HG02943 (cell line): ENCODE data around the gene POLR1G.
"Not testable (repeated sequence)": the region's sequence is repeated elsewhere in the genome, so short reads cannot be mapped to it uniquely, and the experiment has no call there.

Experiments
- ATAC-seq: cut with Tn5 transposase; IDR thresholded peaks from one replicate; pipeline ENCODE4 v1.9.1; 2021; ENCODE audit warnings: mild to moderate bottlenecking, low read depth, moderate library complexity; ENCODE audit not compliant: unreplicated experiment

Gene POLR1G

DNA sequence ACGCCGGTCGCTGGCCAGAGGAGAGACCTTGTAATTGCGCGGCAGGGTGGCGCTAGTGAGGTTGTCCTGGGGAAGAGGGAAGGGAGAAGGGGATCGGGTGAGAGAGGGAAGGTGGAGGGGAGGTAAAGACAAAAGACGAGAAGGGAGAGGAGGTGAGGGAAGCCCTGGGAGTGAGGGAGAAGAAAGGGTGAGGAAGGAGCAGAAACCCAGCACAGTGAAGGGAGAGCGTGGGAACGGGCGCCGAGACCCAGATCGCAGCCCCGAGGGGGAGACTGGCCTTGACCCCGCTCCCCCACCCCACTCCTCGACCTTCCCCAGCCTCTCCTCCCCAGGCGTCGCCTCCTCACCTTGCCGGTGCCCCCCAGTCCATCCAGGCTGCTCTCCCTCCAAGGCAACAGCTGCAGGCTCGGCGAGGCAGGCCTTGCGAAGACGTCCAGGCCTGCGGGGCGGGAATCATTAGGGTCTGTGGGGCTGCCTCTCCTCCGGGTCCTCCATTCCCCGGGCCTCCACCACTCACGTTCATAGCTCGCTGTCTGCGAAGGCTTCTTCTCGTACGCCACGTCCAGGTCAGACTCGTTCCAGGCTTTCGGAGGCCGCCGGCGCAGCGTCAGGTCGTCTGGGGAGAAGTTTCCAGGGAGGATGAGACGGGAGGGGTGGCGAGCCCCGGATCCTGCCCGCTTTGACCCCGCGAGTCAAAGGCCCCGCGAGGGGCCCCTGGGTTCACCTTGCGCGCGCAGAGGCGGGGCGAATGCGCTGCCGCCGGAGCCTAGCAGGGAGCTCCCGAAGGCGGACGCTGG lies 10.4 kb upstream of the POLR1G start:
- ATAC-seq, result no peak

DNA sequence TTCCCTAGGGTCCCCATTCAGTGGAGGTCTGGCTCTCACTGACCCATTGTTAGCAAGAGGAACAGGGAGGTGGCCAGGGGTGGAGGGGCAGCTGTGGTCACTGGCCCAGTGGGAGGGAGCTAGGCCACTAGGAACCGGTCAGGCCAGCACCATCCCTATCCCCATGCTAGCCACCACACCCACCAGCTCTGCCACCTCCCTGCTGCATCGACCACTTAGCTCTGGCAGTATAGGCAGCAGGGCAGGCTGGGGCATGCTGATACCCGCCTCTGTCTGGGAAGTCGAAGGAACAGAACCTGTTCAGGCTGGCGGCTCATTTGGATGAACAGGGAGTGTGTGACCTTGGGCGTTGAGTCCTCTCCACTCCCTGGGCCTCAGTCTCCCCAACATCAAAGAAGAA lies 6.3 kb upstream of the POLR1G start:
- ATAC-seq, result no peak

DNA sequence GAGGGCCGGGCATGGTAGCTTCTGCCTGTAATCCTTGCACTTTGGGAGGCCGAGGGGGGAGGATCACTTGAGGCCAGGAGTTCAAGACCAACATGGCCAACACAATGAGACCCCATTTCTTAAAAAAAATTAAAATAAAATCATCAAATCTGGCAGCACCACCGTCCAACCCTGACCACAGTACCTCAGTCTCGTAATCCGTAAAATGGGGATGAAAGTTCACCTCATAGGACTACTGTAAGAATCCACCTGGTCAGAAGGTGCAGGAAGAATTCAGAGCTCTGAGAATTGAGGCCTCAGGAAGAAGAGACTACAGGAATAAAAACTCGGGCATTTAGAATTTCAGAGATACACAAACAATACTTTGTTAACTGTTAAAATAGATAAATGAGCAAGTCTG lies 4.6 kb upstream of the POLR1G start:
- no peak for ATAC-seq

DNA sequence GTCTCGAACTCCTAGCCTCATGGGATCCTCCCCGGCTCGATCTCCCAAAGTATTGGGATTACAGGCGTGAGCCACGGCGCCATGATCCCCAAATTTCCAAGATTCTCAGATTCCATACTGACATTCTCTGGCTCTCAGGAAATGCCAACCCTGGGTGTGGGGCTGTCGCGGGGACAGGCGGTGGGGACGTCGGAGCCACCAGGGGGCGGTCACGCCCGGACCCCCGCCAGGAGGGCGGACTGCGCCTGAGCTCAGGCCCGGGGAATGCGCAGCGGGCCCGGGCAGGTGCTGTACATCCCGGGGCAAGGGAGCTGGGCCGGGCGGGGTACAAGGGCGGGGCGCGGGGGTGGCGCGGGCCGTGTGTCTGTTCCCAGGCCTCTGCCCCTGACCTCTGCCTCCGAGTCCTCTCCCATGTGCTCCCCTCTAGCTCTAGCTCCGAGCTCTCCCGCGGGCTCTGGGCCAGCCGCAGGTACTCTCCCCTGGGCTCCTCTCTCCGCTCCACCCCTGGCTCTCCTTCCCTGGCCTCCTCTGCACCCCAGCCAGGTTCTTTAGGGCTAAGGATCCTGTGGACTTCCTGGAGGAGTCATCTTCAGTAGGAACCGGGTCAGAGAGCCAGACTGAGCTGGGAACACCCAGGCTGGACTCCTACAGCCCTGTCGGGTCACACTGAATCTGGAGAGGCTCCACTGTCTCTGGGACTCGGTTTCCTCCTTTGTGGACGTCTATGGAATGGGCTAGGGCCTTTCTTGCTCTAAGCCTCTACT lies 4.0 kb upstream of the POLR1G start:
- no peak for ATAC-seq

DNA sequence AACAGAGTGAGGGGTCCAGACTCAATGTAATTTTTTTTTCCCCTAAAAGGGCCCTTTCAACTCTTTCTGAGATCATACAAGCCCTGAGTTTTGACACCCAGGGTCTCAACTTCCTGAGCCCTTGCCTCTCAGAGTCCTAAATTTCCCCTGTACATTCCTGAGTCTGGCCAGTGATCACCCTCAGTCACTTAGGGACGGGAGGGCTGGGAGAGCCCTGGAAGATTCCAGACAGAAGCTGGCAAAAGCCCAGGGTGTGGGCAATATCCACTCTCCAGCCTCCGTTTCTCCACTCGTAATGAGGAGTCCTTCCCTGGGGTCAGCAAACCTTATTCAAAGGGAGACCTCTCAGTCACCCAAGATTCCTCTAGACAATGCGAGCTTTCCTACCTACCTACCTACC lies 3.2 kb upstream of the POLR1G start:
- ATAC-seq, result no peak

DNA sequence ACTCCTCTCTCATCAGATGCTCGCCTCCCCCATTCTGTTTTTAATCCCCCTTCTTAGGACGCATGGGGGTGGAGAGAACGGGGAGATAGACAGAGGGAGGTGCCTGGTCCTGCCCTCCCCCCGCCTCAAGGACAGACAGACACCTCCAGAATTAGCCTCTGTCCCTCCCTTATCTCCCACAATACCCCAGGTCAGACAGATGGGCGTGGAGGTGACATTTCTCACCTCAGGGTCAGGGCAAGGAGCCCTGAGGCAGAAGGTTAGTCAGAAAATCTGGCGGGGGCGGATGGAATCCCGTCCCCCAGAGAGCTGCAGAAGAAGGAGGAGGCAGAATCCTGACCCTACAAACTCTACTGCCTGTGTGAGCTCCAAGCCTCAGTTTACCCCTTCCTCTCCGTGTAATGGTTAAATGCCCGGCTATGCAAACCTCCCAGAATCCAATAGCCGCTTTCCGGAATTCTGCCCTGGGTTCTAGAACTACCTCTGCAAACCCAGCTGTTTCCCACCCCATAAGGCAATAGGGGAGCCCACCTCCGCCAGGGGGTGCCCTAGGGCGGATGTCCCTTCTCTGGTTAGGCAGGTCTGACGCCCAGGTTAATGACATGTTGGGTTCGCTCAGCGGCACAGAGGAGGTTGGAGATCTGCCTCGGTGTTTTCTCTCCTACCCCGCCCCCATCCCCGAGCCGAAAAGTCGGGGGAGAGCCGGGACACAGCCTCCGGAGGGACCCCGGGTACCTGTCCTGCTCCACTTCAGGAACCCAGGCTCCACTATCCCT lies 2.5 kb upstream of the POLR1G start:
- no peak for ATAC-seq

DNA sequence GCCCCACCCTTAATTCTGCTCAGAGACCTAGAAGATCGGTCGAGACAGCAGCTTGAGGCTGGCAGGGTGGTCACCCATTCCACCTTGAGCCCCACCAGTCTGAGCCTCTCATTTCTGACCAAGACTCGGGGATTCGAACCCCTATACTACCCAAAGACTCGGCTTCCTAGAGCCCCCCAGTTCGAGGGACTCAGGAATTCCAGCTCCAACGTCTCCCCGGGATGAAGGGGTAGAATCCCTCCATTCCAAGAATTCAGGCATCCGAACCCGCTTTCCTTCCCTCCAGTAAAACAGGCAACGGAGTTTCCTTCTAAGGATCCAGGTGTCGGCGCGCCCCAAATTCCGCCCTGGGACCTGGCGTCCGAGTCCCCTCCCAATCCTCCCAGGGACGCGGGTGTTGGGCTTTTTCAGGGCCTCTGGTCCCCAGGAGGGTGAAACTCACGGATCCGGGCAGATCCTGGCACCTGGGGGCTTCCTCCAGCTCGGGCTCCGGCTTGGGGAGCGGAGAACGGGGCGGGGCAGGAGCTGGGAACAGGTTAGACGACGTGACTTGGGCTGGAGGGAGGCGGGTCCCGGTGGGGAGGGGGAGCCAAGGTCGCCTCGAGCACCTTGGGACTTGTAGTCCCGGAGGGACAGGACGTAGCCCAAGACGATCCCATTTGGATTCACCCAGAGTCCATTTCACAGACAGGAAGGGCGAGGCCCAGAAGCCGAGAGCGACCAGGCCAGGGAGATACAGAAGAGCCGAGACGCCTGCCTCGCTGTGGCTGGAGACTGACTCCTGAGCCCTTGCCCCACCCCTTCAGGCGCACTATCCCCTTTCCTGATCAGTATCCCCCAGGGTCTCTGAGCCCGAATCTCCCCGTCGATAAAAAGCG lies 1.6 kb upstream of the POLR1G start, which contains the start of gene PPP1R13L:
PPP1R13L (minus strand) TSS at position 513 of the 878 bp plus-strand sequence. CDS start 6,751 bp downstream, outside the sequence.
- no peak for ATAC-seq

DNA sequence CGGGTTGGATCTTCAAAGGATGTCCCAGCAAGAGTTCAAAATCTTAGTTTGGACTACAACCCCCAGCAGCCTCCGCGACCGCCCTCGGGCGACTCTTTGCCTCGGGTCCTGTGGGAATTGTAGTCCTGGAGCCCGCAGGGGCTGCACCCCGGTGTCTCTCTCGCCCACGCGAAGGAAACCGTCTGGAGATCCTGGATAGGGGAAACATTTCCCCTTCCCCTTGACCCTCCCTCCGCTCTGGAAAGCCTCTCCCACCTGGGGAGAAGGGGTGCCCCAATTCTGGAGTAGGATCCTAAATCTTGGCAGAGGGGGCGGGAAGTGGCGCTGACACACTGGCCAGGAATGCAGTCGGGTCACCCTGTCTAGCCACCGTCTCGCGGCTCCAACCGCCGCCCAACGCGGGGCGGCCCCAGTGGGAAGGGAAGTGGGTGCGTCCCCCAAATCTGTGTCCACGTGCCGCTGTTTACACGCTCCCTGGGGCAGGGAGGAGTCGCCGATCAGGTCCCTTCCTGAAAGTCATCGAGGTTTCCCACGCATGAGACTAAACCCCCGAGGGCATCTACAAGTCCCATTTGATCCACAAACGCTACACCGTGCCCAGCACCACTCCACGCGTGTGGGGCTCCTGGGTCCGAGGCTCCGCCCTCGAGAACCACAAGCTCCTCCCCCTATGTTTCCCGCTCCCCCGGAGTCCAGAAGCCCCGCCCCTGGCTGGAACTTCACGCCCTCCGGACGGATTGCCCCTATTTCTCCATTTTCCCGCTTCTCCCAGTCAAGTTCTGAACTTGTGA lies 814 bp upstream of the POLR1G start:
- ATAC-seq, result peak; percentile 45

DNA sequence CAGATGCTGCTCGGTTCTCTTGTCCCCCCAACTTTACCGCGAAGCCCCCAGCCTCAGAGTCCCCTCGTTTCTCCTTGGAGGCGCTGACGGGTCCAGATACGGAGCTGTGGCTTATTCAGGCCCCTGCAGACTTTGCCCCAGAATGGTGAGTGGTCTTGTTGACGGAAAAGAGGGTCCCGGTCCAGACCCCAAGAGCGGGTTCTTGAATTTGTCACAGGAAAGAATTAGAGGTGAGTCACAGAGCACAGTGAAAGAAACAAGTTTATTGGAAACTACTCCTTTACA lies 589 bp downstream of the POLR1G start:
- no peak for ATAC-seq

DNA sequence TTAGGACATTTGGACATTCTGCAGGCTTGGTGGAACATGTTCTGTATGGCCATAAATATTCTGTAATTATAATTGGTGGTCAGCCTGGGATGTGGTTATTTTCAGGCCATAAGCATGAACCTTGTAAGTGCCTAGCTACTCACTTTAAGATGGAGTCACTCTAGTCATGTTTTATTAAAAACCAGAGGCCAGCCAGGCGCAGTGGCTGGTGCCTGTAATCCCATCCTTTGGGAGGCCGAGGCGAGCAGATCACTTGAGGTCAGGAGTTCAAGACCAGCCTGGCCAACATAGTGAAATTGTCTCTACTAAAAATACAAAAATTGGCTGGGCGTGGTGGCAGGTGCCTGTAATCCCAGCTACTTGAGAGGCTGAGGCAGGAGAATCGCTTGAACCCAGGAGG lies 1.1 kb downstream of the POLR1G start:
- ATAC-seq, result not testable (repeated sequence)

DNA sequence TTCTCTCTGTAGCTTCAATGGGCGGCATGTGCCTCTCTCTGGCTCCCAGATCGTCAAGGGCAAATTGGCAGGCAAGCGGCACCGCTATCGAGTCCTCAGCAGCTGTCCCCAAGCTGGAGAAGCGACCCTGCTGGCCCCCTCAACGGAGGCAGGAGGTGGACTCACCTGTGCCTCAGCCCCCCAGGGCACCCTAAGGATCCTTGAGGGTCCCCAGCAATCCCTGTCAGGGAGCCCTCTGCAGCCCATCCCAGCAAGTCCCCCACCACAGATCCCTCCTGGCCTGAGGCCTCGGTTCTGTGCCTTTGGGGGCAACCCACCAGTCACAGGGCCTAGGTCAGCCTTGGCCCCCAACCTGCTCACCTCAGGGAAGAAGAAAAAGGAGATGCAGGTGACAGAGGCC lies 1.7 kb downstream of the POLR1G start:
- no peak for ATAC-seq

DNA sequence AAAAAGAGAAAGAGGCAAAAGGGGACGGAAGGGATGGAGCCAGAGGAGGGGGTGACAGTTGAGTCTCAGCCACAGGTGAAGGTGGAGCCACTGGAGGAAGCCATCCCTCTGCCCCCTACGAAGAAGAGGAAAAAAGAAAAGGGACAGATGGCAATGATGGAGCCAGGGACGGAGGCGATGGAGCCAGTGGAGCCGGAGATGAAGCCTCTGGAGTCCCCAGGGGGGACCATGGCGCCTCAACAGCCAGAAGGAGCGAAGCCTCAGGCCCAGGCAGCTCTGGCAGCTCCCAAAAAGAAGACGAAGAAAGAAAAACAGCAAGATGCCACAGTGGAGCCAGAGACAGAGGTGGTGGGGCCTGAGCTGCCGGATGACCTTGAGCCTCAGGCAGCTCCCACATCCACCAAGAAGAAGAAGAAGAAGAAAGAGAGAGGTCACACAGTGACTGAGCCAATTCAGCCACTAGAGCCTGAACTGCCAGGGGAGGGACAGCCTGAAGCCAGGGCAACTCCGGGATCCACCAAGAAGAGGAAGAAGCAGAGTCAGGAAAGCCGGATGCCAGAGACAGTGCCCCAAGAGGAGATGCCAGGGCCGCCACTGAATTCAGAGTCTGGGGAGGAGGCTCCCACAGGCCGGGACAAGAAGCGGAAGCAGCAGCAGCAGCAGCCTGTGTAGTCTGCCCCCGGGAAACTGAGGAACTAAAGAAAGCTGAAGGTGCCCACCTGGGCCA lies 2.5 kb downstream of the POLR1G start:
- ATAC-seq, result no peak

DNA sequence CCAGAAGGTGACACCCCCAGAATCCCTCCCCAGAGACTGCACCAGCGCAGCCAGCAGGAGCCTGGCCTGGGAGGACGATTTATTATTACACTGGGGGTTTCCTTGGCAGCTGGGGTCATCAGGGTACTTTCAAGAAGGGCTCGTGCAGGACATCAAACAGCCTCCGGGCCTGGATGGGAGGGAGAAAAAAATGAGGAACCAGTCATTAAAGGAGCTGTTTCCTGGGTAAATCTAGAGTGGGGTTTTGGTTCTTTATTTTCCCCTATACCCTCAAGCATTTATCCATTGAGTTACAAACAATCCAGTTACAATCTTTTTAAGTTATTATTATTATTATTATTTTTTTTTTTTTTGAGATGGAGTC lies 3.1 kb downstream of the POLR1G start:
- ATAC-seq, result no peak

DNA sequence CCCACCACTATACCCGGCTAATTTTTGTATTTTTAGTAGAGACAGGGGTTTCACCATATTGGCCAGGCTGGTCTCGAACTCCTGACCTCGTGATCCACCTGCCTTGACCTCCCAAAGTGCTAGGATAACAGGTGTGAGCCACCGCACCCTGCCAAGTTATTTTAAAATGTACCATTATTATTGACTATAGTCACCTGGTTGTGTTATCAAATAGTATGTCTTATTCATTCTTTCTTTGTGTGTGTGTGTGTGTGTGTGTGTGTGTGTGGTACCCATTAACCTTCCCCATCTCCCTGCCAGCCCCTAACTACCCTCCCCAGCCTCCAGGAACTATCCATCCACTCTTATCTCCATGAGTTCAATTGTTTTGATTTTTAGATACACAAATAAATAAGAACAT lies 3.9 kb downstream of the POLR1G start:
- ATAC-seq, result not testable (repeated sequence)

DNA sequence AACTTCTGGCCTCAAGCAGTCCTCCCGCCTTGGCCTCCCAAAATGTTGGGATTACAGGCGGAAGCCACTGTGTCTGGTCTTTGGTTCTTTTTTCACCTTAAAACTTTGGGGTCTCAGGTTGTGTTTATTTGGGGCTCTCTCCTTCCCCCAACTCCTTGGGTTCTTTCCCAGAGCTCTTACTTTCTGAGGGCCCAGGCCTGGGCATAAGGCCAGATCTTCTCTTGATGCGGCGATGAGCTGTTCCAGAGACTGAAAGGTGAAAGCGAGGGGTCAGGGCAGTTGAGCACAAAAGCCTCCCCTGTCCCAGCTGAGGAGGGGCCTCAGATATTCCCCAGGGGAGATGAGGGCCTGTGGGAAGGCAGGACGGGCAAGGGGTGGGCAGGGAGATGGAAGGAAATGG lies 7.1 kb downstream of the POLR1G start:
- ATAC-seq, result no peak

DNA sequence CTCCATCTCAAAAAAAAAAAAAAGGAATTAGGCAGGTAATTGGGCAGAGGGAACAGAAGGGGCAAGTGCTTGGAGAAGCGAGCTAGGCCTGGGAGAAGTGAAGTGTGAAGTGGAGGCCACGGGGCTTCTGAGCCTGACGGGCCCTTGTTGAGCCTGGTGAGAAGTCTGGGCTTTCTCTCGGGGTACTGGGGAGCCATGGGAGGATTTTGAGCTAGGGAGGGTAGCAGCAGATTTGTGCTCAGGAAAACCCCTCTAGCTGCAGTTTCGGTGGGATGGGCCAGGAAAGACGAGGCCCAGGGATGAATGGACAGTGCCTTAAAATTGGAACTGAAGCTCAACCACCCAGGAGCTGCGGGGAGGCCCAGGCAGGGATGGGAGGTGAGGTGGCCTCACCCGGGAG lies 8.0 kb downstream of the POLR1G start:
- no peak for ATAC-seq

DNA sequence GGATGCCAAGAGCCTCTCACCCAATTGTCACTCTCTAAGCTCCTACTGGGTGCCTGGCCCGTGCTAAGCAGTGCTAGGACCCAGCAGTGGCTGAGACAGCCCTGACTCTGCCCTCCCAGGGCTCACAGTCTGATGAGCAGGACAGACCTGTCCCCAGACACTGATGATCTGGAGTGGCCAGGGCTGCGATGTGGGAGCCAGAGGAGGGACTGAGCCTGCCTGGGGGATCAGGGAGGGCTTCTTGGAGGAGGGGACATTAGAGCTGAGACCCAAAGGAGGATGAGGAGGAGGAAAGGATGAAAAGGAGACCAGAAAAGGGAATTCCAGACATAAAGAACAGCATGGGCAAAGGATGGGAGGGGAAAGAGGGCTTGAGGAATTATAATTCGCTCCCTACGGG lies 10.7 kb downstream of the POLR1G start:
- ATAC-seq, result no peak

DNA sequence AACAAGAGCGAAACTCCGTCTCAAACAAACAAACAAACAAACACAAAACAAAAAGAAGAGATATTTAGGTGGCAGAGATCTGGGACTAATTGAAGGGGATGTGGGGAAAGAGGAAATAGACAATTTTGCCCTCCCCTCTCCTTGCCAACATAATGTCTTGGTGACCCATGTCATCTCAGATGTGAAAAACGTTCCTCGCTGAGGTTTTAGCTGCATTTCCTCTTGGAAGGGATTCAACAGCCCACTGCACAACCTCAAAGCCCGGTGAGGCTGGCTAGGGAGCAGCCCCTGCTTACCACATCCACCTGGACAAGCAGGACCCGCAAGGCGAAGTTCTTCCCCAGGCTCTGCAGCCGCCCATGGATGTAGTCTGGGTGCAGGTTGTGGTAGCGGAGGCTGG lies 12.4 kb downstream of the POLR1G start:
- no peak for ATAC-seq

DNA sequence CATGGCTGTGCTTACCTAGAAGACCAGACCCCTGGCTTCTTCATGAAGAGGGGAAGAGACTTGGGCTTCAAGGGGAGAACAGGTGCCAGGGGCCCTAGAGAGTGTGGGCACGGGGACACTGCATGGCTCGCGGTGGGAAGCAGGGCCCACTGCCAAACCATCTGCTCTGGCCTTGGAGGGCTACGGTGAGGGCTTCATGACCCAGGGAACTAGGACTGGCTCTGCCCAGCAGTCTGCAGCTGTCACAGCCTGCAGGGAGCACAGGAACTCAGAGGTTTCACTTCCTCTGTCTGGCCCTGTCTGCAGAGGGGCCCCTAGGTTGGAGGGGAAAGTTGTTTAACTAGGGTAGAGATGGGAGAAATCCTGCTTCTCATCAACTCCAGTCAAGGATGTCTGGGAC lies 13.0 kb downstream of the POLR1G start:
- ATAC-seq, result no peak
